ENCODE results near the gene CCDC40. TPM values are rescaled to one million over a fixed set of nuclear protein-coding genes. Genes with fewer than 3 reads are reported as not detected.

The CCDC40 gene
- 1 to 10 TPM; 2.6 to 2.7 TPM for total RNA-seq

GRCh38 chr17:80035937-80036714 lies at the start of gene CCDC40:
Gene CCDC40 (plus strand): TSS chr17:80036642. CDS start chr17:80036663, 21 bp downstream.
- ChIA-PET CTCF (no interaction called here), POLR2A (no interaction called here)

GRCh38 chr17:79987187-79987934 lies 49.1 kb upstream of the CCDC40 start:
- ChIA-PET POLR2A (no interaction called here), CTCF (interaction anchor here (1.0 kb wide), 1 partner anchor 18 kb away, joined by 3 read pairs; no protein-coding TSS in a partner anchor)

- ChIA-PET CTCF (interaction anchor here (1.0 kb wide), 1 partner anchor 17 kb away, joined by 3 read pairs; no protein-coding TSS in a partner anchor), POLR2A (no interaction called here)
These were observed 48.6 kb upstream of the CCDC40 start for GRCh38 chr17:79987935-79988184.

DNA sequence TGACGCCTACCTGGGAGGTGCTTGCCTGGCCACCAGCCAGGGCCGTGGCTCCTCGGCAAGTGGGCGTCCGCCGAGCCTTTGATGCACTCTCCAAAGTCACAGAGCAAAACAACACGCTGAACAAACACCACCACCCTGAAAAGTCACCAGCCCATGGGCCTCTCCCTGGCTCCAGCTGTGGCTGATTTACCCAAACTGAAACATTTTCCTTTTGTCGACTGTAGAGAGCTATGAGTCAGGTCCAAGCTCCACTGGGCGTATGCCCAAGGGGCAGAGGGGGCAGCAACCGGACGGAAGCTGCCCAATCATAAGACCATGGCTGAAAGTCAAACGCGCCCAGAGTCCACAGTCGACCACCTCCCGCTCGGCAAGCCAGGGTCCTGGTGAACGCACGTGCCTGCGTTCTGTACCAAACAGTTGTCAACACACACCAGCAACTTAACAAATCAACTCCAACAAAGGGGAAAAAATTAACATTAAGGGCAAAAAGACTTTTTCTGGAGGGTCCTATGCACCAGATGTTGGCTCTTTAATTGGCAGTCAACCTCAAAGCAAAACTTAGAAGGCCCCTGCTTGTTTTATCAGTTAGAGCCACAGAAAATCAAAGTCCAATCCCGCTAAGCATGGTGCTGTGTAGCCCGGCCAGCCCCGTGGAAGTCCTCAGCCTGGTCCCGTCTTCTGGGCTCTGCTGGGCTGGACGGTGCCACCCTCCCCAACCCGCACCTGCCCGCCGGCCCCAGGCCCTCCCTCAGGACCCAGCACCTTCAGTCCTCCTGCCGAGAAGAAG lies 48.1 kb upstream of the CCDC40 start:
- POLR2A ChIA-PET, result no interaction called here
- CTCF ChIA-PET, result interaction anchor here (1.0 kb wide), 1 partner anchor 17 kb away, joined by 3 read pairs; no protein-coding TSS in a partner anchor

DNA sequence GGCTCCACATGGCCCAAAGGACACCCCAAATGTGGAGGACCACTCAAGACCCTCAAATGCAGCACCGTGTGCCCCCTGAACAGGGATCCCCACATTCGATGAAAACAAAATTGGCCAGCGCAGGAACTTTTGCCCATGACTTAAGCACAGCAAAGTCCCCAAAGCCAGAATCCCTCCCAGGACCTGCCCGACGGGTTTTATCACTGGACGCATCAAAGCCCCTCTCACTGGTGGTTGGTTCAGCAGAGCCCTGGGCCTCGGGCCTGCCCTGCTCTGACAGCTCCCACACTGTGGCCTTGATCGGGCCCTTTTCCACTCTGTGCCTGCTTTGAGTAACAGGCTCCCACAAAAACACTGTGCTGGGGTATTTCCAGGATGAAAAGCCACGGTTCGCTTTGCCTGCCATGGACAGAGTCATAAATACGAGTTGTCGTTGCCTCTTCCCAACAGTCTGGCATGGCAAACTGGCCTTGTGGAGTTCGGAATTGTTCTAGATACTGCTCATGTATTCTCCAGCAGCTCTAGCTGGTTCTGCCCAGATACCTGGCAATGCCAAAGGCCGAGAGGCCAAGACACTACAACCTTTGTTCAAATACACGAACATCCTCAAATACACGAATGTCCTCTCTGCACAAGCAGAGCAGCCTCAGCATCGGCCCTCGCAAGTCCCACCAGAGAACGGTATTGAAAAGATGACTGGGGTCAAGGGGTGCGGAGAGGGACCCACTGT lies 47.2 kb upstream of the CCDC40 start:
- ChIA-PET CTCF (no interaction called here), POLR2A (no interaction called here)

DNA sequence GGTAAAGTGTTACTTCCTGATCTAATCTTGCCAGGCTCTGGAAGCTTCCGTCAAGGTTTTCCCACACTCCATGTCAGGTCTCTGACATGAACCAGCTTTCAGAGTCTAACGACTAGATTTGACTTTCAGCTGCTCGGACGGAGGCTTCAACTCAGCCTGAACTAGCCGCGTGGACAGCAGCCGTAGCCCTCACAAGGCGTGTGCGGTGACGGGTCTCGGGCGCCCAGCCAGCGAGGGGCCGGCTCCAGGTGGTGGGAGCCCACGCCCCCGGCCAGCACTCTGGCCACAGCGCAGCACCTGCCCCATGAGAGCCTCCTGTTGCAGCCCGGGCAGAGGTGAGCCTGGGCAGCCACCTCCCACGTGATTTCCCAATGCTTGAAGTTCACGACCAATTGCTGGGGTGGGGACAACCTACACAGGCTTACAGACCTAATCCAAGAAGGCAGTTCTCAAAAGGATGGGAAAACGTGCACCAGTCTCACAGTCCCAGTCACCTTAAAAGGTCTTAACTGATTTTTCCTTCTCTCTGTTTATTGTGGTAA lies 46.3 kb upstream of the CCDC40 start:
- POLR2A ChIA-PET, result no interaction called here
- CTCF ChIA-PET, result no interaction called here

- CTCF ChIA-PET, result no interaction called here
- POLR2A ChIA-PET, result no interaction called here
These were observed 45.7 kb upstream of the CCDC40 start for GRCh38 chr17:79990704-79991103.

GRCh38 chr17:79991140-79991923 lies 45.1 kb upstream of the CCDC40 start:
- POLR2A ChIA-PET, result no interaction called here

GRCh38 chr17:79991924-79992648 lies 44.4 kb upstream of the CCDC40 start:
- POLR2A ChIA-PET, result no interaction called here
- CTCF ChIA-PET, result interaction anchor here (0.8 to 4.0 kb wide), 4 partner anchors 13 to 193 kb away, joined by 3 to 15 read pairs (median 4); partner anchors contain the start of gene CBX4

More at GRCh38 chr17:79991140-79991923, 45.1 kb upstream of the CCDC40 start:
- CTCF ChIA-PET, result interaction anchor here (0.8 to 4.0 kb wide), 4 partner anchors 14 to 192 kb away, joined by 3 to 15 read pairs (median 4); partner anchors contain the start of gene CBX4

DNA sequence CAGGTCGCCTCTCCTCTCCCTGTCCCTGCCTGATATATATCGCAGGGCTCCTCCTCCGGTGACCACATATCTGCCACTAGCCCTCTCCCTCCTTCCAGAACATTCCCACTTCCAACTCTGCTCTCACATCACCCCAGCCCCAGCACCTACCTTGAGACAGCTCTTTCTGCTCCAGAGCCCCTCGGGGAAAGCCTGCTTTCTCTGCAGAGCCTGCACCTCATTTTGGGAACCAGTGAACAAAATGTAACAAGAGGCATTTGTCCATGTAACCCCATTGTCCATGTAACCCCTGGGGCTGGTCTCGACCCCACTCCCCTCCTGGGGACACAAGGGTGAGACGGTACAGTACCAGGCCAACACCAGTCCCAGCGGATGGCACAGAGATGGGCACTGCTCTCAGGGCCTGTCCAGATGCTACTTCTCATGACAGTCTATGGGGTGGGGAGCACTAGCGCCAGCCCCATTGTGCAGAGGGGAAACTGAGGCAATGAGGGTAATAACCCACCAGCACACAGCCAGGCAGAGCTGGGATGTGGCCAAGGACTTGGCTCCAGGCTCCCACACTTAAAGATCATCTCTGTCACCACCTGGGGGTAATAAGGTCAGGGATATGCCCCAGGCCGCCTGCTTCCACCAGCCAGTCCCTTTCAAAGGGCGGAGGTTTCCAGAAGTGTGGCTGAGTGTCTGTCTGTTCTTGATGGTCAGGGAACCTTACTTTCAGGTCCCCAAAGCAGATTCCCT lies 43.6 kb upstream of the CCDC40 start:
- POLR2A ChIA-PET, result interaction anchor here (0.9 kb wide), 1 partner anchor 182 kb away, joined by 5 read pairs; no protein-coding TSS in a partner anchor
- CTCF ChIA-PET, result interaction anchor here (0.7 to 4.0 kb wide), 5 partner anchors 12 to 194 kb away, joined by 3 to 15 read pairs (median 6); partner anchors contain the start of gene CBX4

DNA sequence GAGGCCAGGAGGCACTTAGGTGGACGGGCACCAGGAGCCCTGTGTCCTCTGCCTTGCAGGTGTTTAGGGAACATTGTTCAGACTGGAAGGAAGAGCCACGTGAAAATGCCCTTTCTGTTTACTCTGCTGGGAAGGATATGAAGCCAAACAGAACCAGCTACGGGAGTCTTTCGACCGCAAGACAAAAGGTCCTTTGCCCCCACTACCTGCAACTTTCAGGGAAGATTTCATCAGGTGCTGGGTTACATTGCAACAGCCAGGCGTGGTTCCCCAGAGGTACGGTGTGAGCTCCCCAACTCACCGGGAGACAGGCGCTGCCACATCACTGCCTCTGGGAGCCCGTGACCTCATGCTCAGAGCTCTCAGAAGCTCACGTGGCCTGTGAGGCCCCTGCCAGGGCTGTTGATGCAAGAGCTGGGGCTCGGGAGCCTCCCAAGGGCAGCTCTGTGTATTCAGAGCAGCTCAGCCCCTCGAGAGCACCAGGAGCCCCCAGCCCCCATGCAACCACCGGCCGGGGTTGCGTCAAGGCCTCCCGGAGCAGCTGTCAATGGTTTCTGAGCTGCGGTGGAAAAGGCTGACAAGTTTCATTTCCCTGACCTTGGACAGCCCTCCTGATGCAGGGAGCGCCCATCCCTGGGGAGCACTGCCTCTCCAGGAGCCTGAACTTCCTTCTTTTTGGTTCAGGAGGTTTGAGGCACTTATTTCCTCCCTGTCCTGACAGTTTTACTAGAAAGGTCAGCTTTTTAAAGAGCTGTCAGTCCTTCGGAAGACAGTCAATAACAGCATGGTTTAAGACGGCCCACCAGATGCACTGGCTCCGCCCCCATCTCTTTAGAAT lies 42.8 kb upstream of the CCDC40 start:
- ChIA-PET POLR2A (interaction anchor here (0.9 kb wide), 1 partner anchor 183 kb away, joined by 5 read pairs; no protein-coding TSS in a partner anchor), CTCF (interaction anchor here (0.7 to 4.0 kb wide), 4 partner anchors 11 to 154 kb away, joined by 3 to 15 read pairs (median 7); partner anchors contain the start of gene CBX4)

- POLR2A ChIA-PET, result interaction anchor here (0.9 kb wide), 1 partner anchor 184 kb away, joined by 5 read pairs; no protein-coding TSS in a partner anchor
These were observed 42.2 kb upstream of the CCDC40 start for GRCh38 chr17:79994228-79994569.

GRCh38 chr17:79994602-79995001 lies 41.8 kb upstream of the CCDC40 start:
- ChIA-PET POLR2A (no interaction called here), CTCF (interaction anchor here (1.9 to 4.0 kb wide), 3 partner anchors 11 to 155 kb away, joined by 7 to 15 read pairs (median 7); partner anchors contain the start of gene CBX4)

More at GRCh38 chr17:79994228-79994569, 42.2 kb upstream of the CCDC40 start:
- CTCF ChIA-PET, result interaction anchor here (1.9 to 4.0 kb wide), 3 partner anchors 11 to 155 kb away, joined by 7 to 15 read pairs (median 7); partner anchors contain the start of gene CBX4

DNA sequence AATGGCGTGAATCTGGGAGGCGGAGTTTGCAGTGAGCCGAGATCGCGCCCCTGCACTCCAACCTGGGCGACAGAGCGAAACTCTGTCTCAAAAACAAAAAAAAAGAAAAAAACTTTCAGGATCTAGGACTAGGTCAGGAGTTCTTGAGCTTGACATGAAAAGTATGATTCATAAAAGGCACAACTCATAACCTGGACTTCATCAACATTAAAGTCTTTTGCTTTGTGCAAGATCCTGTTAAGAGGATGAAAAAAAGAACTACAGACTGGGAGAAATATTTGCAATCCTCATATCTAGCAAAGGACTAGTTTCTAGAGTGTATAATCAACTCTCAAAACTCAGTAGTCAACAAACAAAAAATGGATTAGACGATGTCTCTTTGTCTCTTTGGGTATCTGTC lies 40.7 kb upstream of the CCDC40 start:
- POLR2A ChIA-PET, result no interaction called here
- CTCF ChIA-PET, result interaction anchor here (1.9 to 4.0 kb wide), 2 partner anchors 10 to 156 kb away, joined by 7 to 15 read pairs; partner anchors contain the start of gene CBX4

DNA sequence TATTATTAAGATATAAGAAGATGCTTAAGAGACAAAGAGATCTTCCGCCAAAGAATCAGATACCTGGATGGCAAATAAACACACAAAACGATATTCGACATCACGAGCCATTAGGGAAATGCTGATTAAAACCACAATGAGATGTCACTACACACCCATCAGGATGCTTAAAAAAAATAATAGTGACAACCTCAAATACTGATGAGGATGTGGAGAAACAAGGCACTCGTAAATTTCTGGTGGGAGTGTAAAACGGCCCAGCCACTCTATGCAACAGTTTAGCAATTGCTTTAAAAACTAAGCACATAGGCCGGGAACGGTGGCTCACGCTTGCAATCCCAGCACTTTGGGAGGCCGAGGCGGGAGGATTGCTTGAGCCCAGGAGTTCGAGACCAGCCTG lies 40.2 kb upstream of the CCDC40 start:
- POLR2A ChIA-PET, result interaction anchor here (1.0 kb wide), 1 partner anchor 157 kb away, joined by 4 read pairs; the partner anchor contains the start of gene CBX4
- CTCF ChIA-PET, result no interaction called here
